Ascending aorta (tissue), 2 donors: ENCODE results near the gene MTRF1L. TPM values are rescaled to one million over a fixed set of nuclear protein-coding genes. Genes with fewer than 3 reads are reported as not detected.

Experiments
- DNase-seq, 2 donors: peaks; one replicate each; pipeline ENCODE4 v3.0.0-alpha.2; 2019; ENCODE audit warnings: low spot score in 2 of 2
- H3K27ac ChIP-seq, 2 donors: fragments of 200-600 bp; sonication (generic); one replicate each; pipeline ENCODE4 v1.5.1; 2016 to 2017; ENCODE audit warnings: mild to moderate bottlenecking in 1 of 2
- H3K27me3 ChIP-seq: fragments of 200-600 bp; sonication (generic); one replicate; pipeline ENCODE4 v1.5.1; 2017
- H3K36me3 ChIP-seq, 2 donors: fragments of 200-600 bp; sonication (generic); one replicate each; pipeline ENCODE4 v1.5.1; 2016
- H3K4me1 ChIP-seq, 2 donors: fragments of 200-600 bp; sonication (generic); one replicate each; pipeline ENCODE4 v1.5.1; 2016 to 2017; ENCODE audit warnings: mild to moderate bottlenecking in 1 of 2
- H3K4me3 ChIP-seq, 2 donors: fragments of 200-600 bp; sonication (generic); one replicate each; pipeline ENCODE4 v1.5.1; 2016 to 2017; ENCODE audit warnings: mild to moderate bottlenecking in 1 of 2
- H3K9me3 ChIP-seq, 2 donors: fragments of 200-600 bp; sonication (generic); one replicate each; pipeline ENCODE4 v1.5.1; 2016
- intact Hi-C: fragments of 100-400 bp; cut with DNase I; formaldehyde crosslinking; loops from one replicate; pipeline ENCODE4 v1.15.1; 2023
- total RNA-seq: library from RNA; depleted of rRNA; stranded (reverse); fragments of >200 nt; gene quantifications from one replicate; pipeline ENCODE4 v1.1.0, GENCODE V29; 2016
- TF ChIP-seq, protein P1 (sequence below), 3 experiments: fragments of 200-600 bp in 2 of 3; fragments of 450-650 bp in 1 of 3; sonication (generic) in 2 of 3; IDR thresholded peaks; one replicate each; pipeline ENCODE4 v1.5.1; 2016 to 2019; ENCODE audit warnings: antibody characterized with exemption in 3 of 3, mild to moderate bottlenecking in 1 of 3, moderate library complexity in 1 of 3

The MTRF1L gene
- total RNA-seq, 1 donor from 2014 or later = 105 TPM

- peaks cover 0 to 4% of the 10 kb centered on the region in 2 donors for H3K36me3 ChIP-seq
- TF ChIP-seq, protein P1, sequence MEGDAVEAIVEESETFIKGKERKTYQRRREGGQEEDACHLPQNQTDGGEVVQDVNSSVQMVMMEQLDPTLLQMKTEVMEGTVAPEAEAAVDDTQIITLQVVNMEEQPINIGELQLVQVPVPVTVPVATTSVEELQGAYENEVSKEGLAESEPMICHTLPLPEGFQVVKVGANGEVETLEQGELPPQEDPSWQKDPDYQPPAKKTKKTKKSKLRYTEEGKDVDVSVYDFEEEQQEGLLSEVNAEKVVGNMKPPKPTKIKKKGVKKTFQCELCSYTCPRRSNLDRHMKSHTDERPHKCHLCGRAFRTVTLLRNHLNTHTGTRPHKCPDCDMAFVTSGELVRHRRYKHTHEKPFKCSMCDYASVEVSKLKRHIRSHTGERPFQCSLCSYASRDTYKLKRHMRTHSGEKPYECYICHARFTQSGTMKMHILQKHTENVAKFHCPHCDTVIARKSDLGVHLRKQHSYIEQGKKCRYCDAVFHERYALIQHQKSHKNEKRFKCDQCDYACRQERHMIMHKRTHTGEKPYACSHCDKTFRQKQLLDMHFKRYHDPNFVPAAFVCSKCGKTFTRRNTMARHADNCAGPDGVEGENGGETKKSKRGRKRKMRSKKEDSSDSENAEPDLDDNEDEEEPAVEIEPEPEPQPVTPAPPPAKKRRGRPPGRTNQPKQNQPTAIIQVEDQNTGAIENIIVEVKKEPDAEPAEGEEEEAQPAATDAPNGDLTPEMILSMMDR (IDR thresholded peaks at IDR 0.05) = no peak
- no peaks in the 10 kb centered on the region for H3K9me3 ChIP-seq
- DNase-seq = no peak
- no peak overlapping the region for H3K27ac ChIP-seq
- intact Hi-C loops = loop anchor here (5.0 kb wide), 1 partner anchor 38 kb away; no protein-coding TSS in a partner anchor
- H3K4me3 ChIP-seq = no peak overlapping the region
- H3K4me1 ChIP-seq = peaks cover 0 to 2% of the 10 kb centered on the region in 2 donors
- H3K27me3 ChIP-seq = no peaks in the 10 kb centered on the region
Observed at GRCh38 chr6:153044295-153044694, 41.8 kb upstream of the MTRF1L start.

DNA sequence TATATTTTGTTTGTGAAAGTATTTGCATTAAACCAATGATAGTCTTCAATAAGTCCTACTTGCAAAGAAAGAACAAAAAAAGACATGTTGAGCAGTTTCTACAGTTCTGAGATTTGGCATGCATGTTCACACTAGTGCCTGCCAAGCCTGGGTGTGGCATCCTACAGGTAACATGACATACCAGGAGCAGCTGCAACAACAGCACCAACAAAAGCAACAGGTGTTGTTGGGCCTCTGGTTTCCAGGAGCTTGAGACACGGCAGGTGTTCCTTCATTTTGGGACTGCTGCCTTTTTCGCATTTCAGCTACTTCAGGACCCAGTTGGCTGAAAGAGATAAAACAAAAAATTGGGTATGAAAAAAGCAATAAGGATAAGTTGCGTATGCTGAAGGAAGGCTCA, 41.2 kb upstream of the MTRF1L start:
- Histone ChIP-seq H3K27me3 (no peaks in the 10 kb centered on the region), H3K9me3 (no peaks in the 10 kb centered on the region), H3K27ac (no peak overlapping the region), H3K4me1 (peaks cover 0 to 2% of the 10 kb centered on the region in 2 donors), H3K36me3 (peaks cover 0 to 4% of the 10 kb centered on the region in 2 donors), H3K4me3 (no peak overlapping the region)
- TF ChIP-seq, protein P1 (IDR thresholded peaks at IDR 0.05) = no peak
- intact Hi-C loops = loop anchor here (5.0 kb wide), 1 partner anchor 39 kb away; no protein-coding TSS in a partner anchor
- no peak for DNase-seq

- Histone ChIP-seq H3K36me3 (peaks cover 0 to 4% of the 10 kb centered on the region in 2 donors), H3K27ac (peak overlapping the region; percentile 78 to 91), H3K4me1 (peaks cover 5 to 11% of the 10 kb centered on the region in 2 donors), H3K4me3 (peak overlapping the region in 1 of 2 donors; percentile 21), H3K9me3 (no peaks in the 10 kb centered on the region), H3K27me3 (no peaks in the 10 kb centered on the region)
- intact Hi-C loops = loop anchor here (10.0 kb wide), 2 partner anchors 266 to 746 kb away; no protein-coding TSS in a partner anchor
- DNase-seq = no peak
- TF ChIP-seq, protein P1 (IDR thresholded peaks at IDR 0.05) = no peak
Observed at GRCh38 chr6:153038378-153039057, 36.0 kb upstream of the MTRF1L start.

DNA sequence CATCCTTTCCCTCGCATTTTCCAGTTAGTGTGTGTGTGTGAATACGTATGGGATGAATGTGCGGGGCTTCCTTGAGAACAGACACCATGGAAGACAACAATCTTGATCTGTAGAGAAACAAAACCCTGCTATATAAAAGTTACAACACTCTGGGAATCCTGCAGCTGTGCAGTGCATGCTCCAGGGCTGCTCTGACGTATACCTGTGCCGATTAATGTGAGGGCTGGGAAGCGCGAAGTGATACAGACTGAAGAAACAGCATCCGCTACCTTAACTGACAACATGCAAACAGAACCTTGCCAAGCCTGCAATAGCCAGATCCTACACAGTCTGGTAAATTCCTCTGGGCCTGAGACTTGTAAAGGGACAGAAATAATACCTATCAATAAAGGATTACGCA, 31.6 kb upstream of the MTRF1L start:
- H3K36me3 ChIP-seq = no peaks in the 10 kb centered on the region
- no peak overlapping the region for H3K27ac ChIP-seq
- no peaks in the 10 kb centered on the region for H3K27me3 ChIP-seq
- no peaks in the 10 kb centered on the region for H3K9me3 ChIP-seq
- TF ChIP-seq, protein P1 (IDR thresholded peaks at IDR 0.05) = no peak
- intact Hi-C loops = loop anchor here (5.0 to 10.0 kb wide), 4 partner anchors 198 to 913 kb away; no protein-coding TSS in a partner anchor
- DNase-seq = no peak
- no peak overlapping the region for H3K4me3 ChIP-seq
- H3K4me1 ChIP-seq = peaks cover 9% of the 10 kb centered on the region in 2 donors

- peak overlapping the region in 1 of 2 donors; percentile 37 for H3K4me3 ChIP-seq
- intact Hi-C loops = loop anchor here (1.0 to 10.0 kb wide), 5 partner anchors 76 to 915 kb away; no protein-coding TSS in a partner anchor
- peak overlapping the region in 1 of 2 donors; percentile 59 for H3K27ac ChIP-seq
Observed at GRCh38 chr6:153032255-153032882, 29.9 kb upstream of the MTRF1L start.

More at GRCh38 chr6:153032255-153032882, 29.9 kb upstream of the MTRF1L start:
- no peaks in the 10 kb centered on the region for H3K36me3 ChIP-seq
- TF ChIP-seq, protein P1 (IDR thresholded peaks at IDR 0.05) = peak; percentile 45 to 60 (median 47)
- DNase-seq = no peak
- H3K27me3 ChIP-seq = no peaks in the 10 kb centered on the region
- no peaks in the 10 kb centered on the region for H3K9me3 ChIP-seq
- H3K4me1 ChIP-seq = peaks cover under 1 to 4% of the 10 kb centered on the region in 2 donors
